H9 (cell line): Measurements from ENCODE around the gene IFT122. TPM values are rescaled to one million over a fixed set of nuclear protein-coding genes. Genes with fewer than 3 reads are reported as not detected.

Experiments
- DNase-seq: peaks from one replicate; pipeline ENCODE4 v3.0.0-alpha.2; 2017
- H2AFZ ChIP-seq: one replicate; pipeline ENCODE4 v1.6.1; 2013; ENCODE audit warnings: mild to moderate bottlenecking, low read length, control low read depth, moderate library complexity
- H2AK5ac ChIP-seq: 2 replicates; pipeline ENCODE4 v1.6.1; 2013; ENCODE audit warnings: low read length, control low read depth, mixed read lengths; ENCODE audit not compliant: insufficient read length
- H2BK120ac ChIP-seq: one replicate; pipeline ENCODE4 v1.6.1; 2013; ENCODE audit warnings: low read depth, mild to moderate bottlenecking, low read length, control low read depth, inconsistent platforms; ENCODE audit not compliant: poor library complexity, severe bottlenecking
- H2BK12ac ChIP-seq: 2 replicates; pipeline ENCODE4 v1.6.1; 2013; ENCODE audit warnings: low read length, control low read depth, mixed read lengths, low read depth; ENCODE audit not compliant: insufficient read length
- H2BK15ac ChIP-seq: 2 replicates; pipeline ENCODE4 v1.6.1; 2013; ENCODE audit warnings: low read depth, low read length, control low read depth
- H2BK20ac ChIP-seq: one replicate; pipeline ENCODE4 v1.6.1; 2013; ENCODE audit warnings: low read depth, mild to moderate bottlenecking, low read length, control low read depth, inconsistent platforms; ENCODE audit not compliant: poor library complexity, severe bottlenecking
- H2BK5ac ChIP-seq: 2 replicates; pipeline ENCODE4 v1.6.1; 2013; ENCODE audit warnings: low read length, control low read depth, mixed read lengths; ENCODE audit not compliant: insufficient read length
- H3K14ac ChIP-seq: 2 replicates; pipeline ENCODE4 v1.6.1; 2013; ENCODE audit warnings: low read length, control low read depth; ENCODE audit not compliant: insufficient read depth
- H3K18ac ChIP-seq: 2 replicates; pipeline ENCODE4 v1.6.1; 2013; ENCODE audit warnings: low read depth, mild to moderate bottlenecking, mixed read lengths, low read length, control low read depth; ENCODE audit not compliant: insufficient read length
- H3K23ac ChIP-seq: 2 replicates; pipeline ENCODE4 v1.6.1; 2013; ENCODE audit warnings: low read length, control low read depth, mixed read lengths, low read depth; ENCODE audit not compliant: insufficient read length
- H3K23me2 ChIP-seq: 2 replicates; pipeline ENCODE4 v1.6.1; 2013; ENCODE audit warnings: low read depth, mild to moderate bottlenecking, mixed read lengths, low read length, control low read depth; ENCODE audit not compliant: insufficient read length, poor library complexity, severe bottlenecking
- H3K27ac ChIP-seq: 2 replicates; pipeline ENCODE4 v1.5.1; 2013; ENCODE audit warnings: low read length, control low read depth, mixed read lengths, low read depth; ENCODE audit not compliant: insufficient read length
- H3K27me3 ChIP-seq: 2 replicates; pipeline ENCODE4 v1.6.1; 2013; ENCODE audit warnings: low read length, control low read depth, inconsistent platforms; ENCODE audit not compliant: insufficient read depth
- H3K4ac ChIP-seq: 2 replicates; pipeline ENCODE4 v1.6.1; 2013; ENCODE audit warnings: low read depth, mild to moderate bottlenecking, control low read depth, inconsistent platforms, low read length, moderate library complexity
- H3K4me1 ChIP-seq: 2 replicates; pipeline ENCODE4 v1.6.1; 2013; ENCODE audit warnings: low read length, control low read depth, inconsistent platforms; ENCODE audit not compliant: insufficient read depth
- H3K4me2 ChIP-seq: 2 replicates; pipeline ENCODE4 v1.6.1; 2013; ENCODE audit warnings: low read length, control low read depth, mixed read lengths; ENCODE audit not compliant: insufficient read length, insufficient read depth
- H3K56ac ChIP-seq: 2 replicates; pipeline ENCODE4 v1.6.1; 2013; ENCODE audit warnings: low read depth, mild to moderate bottlenecking, mixed read lengths, low read length, control low read depth; ENCODE audit not compliant: insufficient read length
- H3K79me1 ChIP-seq: 2 replicates; pipeline ENCODE4 v1.6.1; 2013; ENCODE audit warnings: low read depth, mild to moderate bottlenecking, moderate library complexity, low read length, control low read depth, inconsistent platforms; ENCODE audit not compliant: insufficient read depth, poor library complexity, severe bottlenecking
- H3K79me2 ChIP-seq: 2 replicates; pipeline ENCODE4 v1.6.1; 2013; ENCODE audit warnings: low read length, control low read depth, inconsistent platforms; ENCODE audit not compliant: insufficient read depth
- H3K9ac ChIP-seq: 2 replicates; pipeline ENCODE4 v1.6.1; 2013; ENCODE audit warnings: low read length, control low read depth, mixed read lengths; ENCODE audit not compliant: insufficient read length; ENCODE audit errors: extremely low read depth
- H3K9me3 ChIP-seq: one replicate; pipeline ENCODE4 v1.6.1; 2013; ENCODE audit warnings: low read depth, low read length, inconsistent platforms; ENCODE audit not compliant: control insufficient read depth
- H3T11ph ChIP-seq: one replicate; pipeline ENCODE4 v1.6.1; 2013; ENCODE audit warnings: mild to moderate bottlenecking, low read length, control low read depth, inconsistent platforms
- H4K20me1 ChIP-seq: one replicate; pipeline ENCODE4 v1.6.1; 2013; ENCODE audit not compliant: control insufficient read depth, insufficient read length, insufficient read depth
- H4K5ac ChIP-seq: 2 replicates; pipeline ENCODE4 v1.6.1; 2013; ENCODE audit warnings: low read depth, mild to moderate bottlenecking, mixed read lengths, low read length, control low read depth; ENCODE audit not compliant: insufficient read length
- H4K8ac ChIP-seq: replicated peaks from 2 replicates; pipeline ENCODE4 v1.6.1; 2013; ENCODE audit warnings: low read length, control low read depth, mixed read lengths, low read depth; ENCODE audit not compliant: insufficient read length
- H4K91ac ChIP-seq: 2 replicates; pipeline ENCODE4 v1.6.1; 2013; ENCODE audit warnings: low read depth, mild to moderate bottlenecking, moderate library complexity, mixed read lengths, low read length, control low read depth; ENCODE audit not compliant: insufficient read length
- H3K27ac Mint-ChIP-seq, 3 experiments: 2 replicates in 2 of 3; 3 replicates in 1 of 3; pipeline ENCODE4 v1.8.0; 2020 to 2021; ENCODE audit warnings: mixed read lengths in 3 of 3, mild to moderate bottlenecking in 1 of 3, moderate library complexity in 1 of 3
- H3K27me3 Mint-ChIP-seq: 2 replicates; pipeline ENCODE4 v1.8.0; 2021; ENCODE audit warnings: low read depth, mild to moderate bottlenecking, moderate library complexity, mixed read lengths
- H3K36me3 Mint-ChIP-seq, 3 experiments: 2 replicates in 2 of 3; 3 replicates in 1 of 3; pipeline ENCODE4 v1.8.0; 2020 to 2021; ENCODE audit warnings: low read depth in 3 of 3, mixed read lengths in 3 of 3; ENCODE audit not compliant: insufficient read depth in 1 of 3
- H3K4me1 Mint-ChIP-seq, 2 experiments: 2 replicates each; pipeline ENCODE4 v1.8.0; 2020; ENCODE audit warnings: mixed read lengths in 2 of 2
- H3K4me3 Mint-ChIP-seq, 2 experiments: 2 replicates in 1 of 2; 3 replicates in 1 of 2; pipeline ENCODE4 v1.8.0; 2020 to 2021; ENCODE audit warnings: mild to moderate bottlenecking in 2 of 2, mixed read lengths in 2 of 2, moderate library complexity in 1 of 2
- H3K9me3 Mint-ChIP-seq, 2 experiments: 2 replicates in 1 of 2; 3 replicates in 1 of 2; pipeline ENCODE4 v1.8.0; 2020; ENCODE audit warnings: mild to moderate bottlenecking in 2 of 2, mixed read lengths in 2 of 2, moderate library complexity in 1 of 2
- WGBS: extraction: QIAGEN DNeasy Blood & Tissue Kit; methylation state at CpG from one replicate; pipeline ENCODE4 v1.1.7; 2013; ENCODE audit warnings: missing lambda C conversion rate, low lambda C conversion rate, mixed read lengths; ENCODE audit not compliant: insufficient read length; ENCODE audit errors: extremely low coverage; 5-methylcytosine and 5-hydroxymethylcytosine counted together
- total RNA-seq: library from RNA; stranded (reverse); gene quantifications from 2 replicates; pipeline ENCODE4 v1.2.1, GENCODE V29; 2021
- TF ChIP-seq, protein P1 (sequence below): fragments of 200-600 bp; sonication (generic); conservative IDR thresholded peaks from 3 replicates; pipeline ENCODE4 v1.8.0; 2021; ENCODE audit warnings: antibody characterized with exemption, mild to moderate bottlenecking

The IFT122 gene
- total RNA-seq, 1 experiment from 2014 or later: 19.3 TPM

DNA sequence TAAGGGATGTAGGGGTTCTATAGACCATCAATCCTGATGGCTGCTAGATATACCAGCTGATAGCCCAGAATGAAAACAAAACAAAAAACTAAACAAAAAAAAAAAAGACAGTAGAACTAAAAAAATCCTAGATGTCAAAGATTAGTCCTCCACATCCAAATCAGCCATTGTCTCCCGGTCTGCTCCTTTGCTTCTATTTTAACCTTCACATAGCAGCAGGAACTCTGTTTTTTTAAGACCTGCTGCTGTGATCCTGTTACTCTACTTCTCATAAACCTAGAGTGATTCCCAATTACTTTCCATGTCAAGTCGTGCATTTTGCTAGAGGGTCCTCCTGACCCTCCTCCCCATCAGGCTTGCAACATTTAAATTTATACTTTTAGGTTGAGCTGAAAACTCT, 2.5 kb downstream of the IFT122 start:
- Histone ChIP-seq H3K9me3 (no peaks in the 10 kb centered on the region), H3K23me2 (peaks cover 7% of the 10 kb centered on the region), H2AK5ac (no peak overlapping the region), H2BK120ac (no peak overlapping the region), H4K8ac (no peak overlapping the region), H3K4me2 (no peak overlapping the region), H3K18ac (no peak overlapping the region), H4K5ac (no peak overlapping the region), H4K91ac (no peak overlapping the region), H3K79me2 (peaks cover 2% of the 10 kb centered on the region; the same call in 1 of the 2 replicates), H3K4ac (no peak overlapping the region), H2BK5ac (no peak overlapping the region), H2BK20ac (no peak overlapping the region), H3K9ac (no peak overlapping the region), H3K14ac (no peak overlapping the region), H3T11ph (no peak overlapping the region), H2BK15ac (no peak overlapping the region), H3K4me1 (peaks cover 4% of the 10 kb centered on the region; the same call in 1 of the 2 replicates), H4K20me1 (no peaks in the 10 kb centered on the region), H2BK12ac (no peak overlapping the region), H3K23ac (no peak overlapping the region), H3K27me3 (no peaks in the 10 kb centered on the region), H2AFZ (no peak overlapping the region), H3K79me1 (no peaks in the 10 kb centered on the region), H3K56ac (no peak overlapping the region), H3K27ac (no peak overlapping the region)
- Mint-ChIP-seq H3K4me3 (peak overlapping the region in 1 of 2 experiments; percentile 7; a peak in 1 of 5 replicates), H3K9me3 (no peaks in the 10 kb centered on the region), H3K27me3 (no peaks in the 10 kb centered on the region), H3K36me3 (peaks cover 4 to 14% (median 9%) of the 10 kb centered on the region in 3 experiments; a peak in 6 of 7 replicates), H3K4me1 (peaks cover 37 to 39% of the 10 kb centered on the region in 2 experiments), H3K27ac (peak overlapping the region in 2 of 3 experiments; percentile 3 to 28; a peak in 3 of 7 replicates)
- TF ChIP-seq, protein P1, sequence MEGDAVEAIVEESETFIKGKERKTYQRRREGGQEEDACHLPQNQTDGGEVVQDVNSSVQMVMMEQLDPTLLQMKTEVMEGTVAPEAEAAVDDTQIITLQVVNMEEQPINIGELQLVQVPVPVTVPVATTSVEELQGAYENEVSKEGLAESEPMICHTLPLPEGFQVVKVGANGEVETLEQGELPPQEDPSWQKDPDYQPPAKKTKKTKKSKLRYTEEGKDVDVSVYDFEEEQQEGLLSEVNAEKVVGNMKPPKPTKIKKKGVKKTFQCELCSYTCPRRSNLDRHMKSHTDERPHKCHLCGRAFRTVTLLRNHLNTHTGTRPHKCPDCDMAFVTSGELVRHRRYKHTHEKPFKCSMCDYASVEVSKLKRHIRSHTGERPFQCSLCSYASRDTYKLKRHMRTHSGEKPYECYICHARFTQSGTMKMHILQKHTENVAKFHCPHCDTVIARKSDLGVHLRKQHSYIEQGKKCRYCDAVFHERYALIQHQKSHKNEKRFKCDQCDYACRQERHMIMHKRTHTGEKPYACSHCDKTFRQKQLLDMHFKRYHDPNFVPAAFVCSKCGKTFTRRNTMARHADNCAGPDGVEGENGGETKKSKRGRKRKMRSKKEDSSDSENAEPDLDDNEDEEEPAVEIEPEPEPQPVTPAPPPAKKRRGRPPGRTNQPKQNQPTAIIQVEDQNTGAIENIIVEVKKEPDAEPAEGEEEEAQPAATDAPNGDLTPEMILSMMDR: no peak
- no peak for DNase-seq
- no CpG with 5 or more reads among the region's 2 CpGs for WGBS
